Measurements from ENCODE around the gene AQP3. TPM values are rescaled to one million over a fixed set of nuclear protein-coding genes. Genes with fewer than 3 reads are reported as not detected.

The AQP3 gene
- total RNA-seq, 2 donors from 2014 or later: 12.5 to 50.3 TPM

GRCh38 chr9:33480106-33480505 lies 32.7 kb upstream of the AQP3 start:
- no peaks in the 10 kb centered on the region for H3K36me3 ChIP-seq (replicated peaks in 1 of 2; ENCODE audit: insufficient read depth in 1 of 2, low read depth in 2 of 2)
- no peak for ATAC-seq

GRCh38 chr9:33476503-33476902 lies 29.1 kb upstream of the AQP3 start:
- intact Hi-C loops (cut with DNase I): no loop called here

More at GRCh38 chr9:33480106-33480505, 32.7 kb upstream of the AQP3 start:
- intact Hi-C loops (cut with DNase I): no loop called here
- Histone ChIP-seq H3K27me3 (no peaks in the 10 kb centered on the region), H3K4me3 (no peak overlapping the region), H3K9me3 (no peaks in the 10 kb centered on the region), H3K27ac (no peak overlapping the region), H3K4me1 (no peaks in the 10 kb centered on the region)
- WGBS, 2 donors: 59 to 83% methylated on average over 2 of the region's 2 CpGs
- no peak for TF ChIP-seq CTCF (IDR thresholded peaks at IDR 0.05)
- TF ChIP-seq POLR2A (IDR thresholded peaks at IDR 0.05): no peak
- no peak for DNase-seq

GRCh38 chr9:33475357-33475756 lies 28.0 kb upstream of the AQP3 start:
- Histone ChIP-seq H3K9me3 (no peaks in the 10 kb centered on the region), H3K36me3 (replicated peaks in 1 of 2; ENCODE audit: insufficient read depth in 1 of 2, low read depth in 2 of 2) (no peaks in the 10 kb centered on the region), H3K27ac (no peak overlapping the region), H3K27me3 (no peaks in the 10 kb centered on the region), H3K4me1 (peaks cover 18% of the 10 kb centered on the region), H3K4me3 (no peak overlapping the region)
- ATAC-seq: no peak
- TF ChIP-seq POLR2A (IDR thresholded peaks at IDR 0.05): no peak
- TF ChIP-seq CTCF (IDR thresholded peaks at IDR 0.05): no peak
- no peak for DNase-seq
- intact Hi-C loops (cut with DNase I): no loop called here
- 79 to 94% methylated on average over 1 of the region's 1 CpG for WGBS, 2 donors

More at GRCh38 chr9:33476503-33476902, 29.1 kb upstream of the AQP3 start:
- Histone ChIP-seq H3K27me3 (no peaks in the 10 kb centered on the region), H3K27ac (no peak overlapping the region), H3K4me3 (no peak overlapping the region), H3K4me1 (peaks cover 18% of the 10 kb centered on the region), H3K9me3 (no peaks in the 10 kb centered on the region), H3K36me3 (replicated peaks in 1 of 2; ENCODE audit: insufficient read depth in 1 of 2, low read depth in 2 of 2) (no peaks in the 10 kb centered on the region)
- WGBS, 2 donors: 94% methylated on average over 10 of the region's 10 CpGs
- ATAC-seq (no peak), DNase-seq (no peak)
- TF ChIP-seq CTCF (IDR thresholded peaks at IDR 0.05) (no peak), POLR2A (IDR thresholded peaks at IDR 0.05) (no peak)

GRCh38 chr9:33473643-33474352 lies 26.4 kb upstream of the AQP3 start, which contains the start of gene NOL6:
Gene NOL6, minus strand, starts transcription at chr9:33473924. Its CDS starts 82 bp downstream, at chr9:33473842.
- H3K27me3 ChIP-seq: no peaks in the 10 kb centered on the region
- WGBS, 2 donors: 0% methylated on average over 16 to 32 of the region's 32 CpGs
- TF ChIP-seq POLR2A (IDR thresholded peaks at IDR 0.05) (peak in 2 of 3 donors; percentile 83 to 88), CTCF (IDR thresholded peaks at IDR 0.05) (peak in 1 of 7 experiments; percentile 7)
- DNase-seq (peak; percentile 98 to 99 (median 98)), ATAC-seq (peak; percentile 100)
- intact Hi-C loops (cut with DNase I): no loop called here
- H3K27ac ChIP-seq: peak within 1 kb of the TSS in 2 of 4 donors; percentile 62 to 72
- peaks cover 3 to 13% of the 10 kb centered on the region in 2 donors for H3K36me3 ChIP-seq (replicated peaks in 1 of 2; ENCODE audit: insufficient read depth in 1 of 2, low read depth in 2 of 2)
- peak within 1 kb of the TSS; percentile 53 to 100 for H3K4me3 ChIP-seq
- no peaks in the 10 kb centered on the region for H3K9me3 ChIP-seq
- H3K4me1 ChIP-seq: peaks cover 18% of the 10 kb centered on the region
